Ureter (tissue), 1 donor: ENCODE results near the gene TNFRSF8. TPM values are rescaled to one million over a fixed set of nuclear protein-coding genes. Genes with fewer than 3 reads are reported as not detected.

Source experiments
- DNase-seq: peaks from one replicate; pipeline ENCODE4 v3.0.0-alpha.2; 2020; ENCODE audit warnings: low spot score
- total RNA-seq: library from RNA; stranded (reverse); gene quantifications from one replicate; pipeline ENCODE4 v1.2.4, GENCODE V29; 2023
- donor health status: DM: yes; HTN: yes; CAD: no.

TNFRSF8 gene
- total RNA-seq, 1 donor from 2014 or later = 0.36 TPM

DNA sequence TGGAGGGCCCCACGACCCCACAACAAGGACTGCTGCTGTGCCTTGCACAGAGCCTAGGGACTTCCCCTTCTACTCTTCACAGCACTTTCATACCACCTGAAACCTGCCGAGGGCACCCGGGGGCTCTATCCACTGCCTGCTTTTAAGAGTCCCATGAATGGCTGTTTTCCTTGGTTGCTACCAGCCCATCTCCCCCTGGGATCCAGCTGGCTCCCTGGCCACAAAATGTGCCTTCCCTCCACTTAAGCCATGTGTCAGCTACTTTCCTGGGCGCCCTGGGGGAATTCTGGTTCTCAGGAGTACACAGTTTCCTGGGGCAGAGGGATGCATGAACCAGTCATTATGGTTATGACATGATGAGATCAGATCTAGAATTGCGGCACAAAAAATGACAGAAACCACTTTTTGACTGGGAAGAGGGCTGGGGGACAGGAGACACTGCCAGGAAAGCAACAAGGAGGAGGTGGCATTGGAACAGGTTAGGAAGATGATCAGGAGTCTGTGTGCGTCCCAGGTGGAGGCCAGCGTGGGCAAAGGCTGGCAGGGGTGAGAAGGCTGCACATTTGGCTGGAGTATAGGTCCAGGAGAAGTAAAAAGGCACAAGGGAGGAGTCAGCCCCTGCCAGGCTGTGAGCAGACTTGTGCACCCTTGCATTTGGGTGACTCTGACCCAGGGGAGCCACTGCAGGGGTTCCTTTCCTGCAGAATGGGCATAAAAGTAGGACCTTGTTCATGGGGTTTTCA lies 3.2 kb upstream of the TNFRSF8 start:
- DNase-seq = no peak

DNA sequence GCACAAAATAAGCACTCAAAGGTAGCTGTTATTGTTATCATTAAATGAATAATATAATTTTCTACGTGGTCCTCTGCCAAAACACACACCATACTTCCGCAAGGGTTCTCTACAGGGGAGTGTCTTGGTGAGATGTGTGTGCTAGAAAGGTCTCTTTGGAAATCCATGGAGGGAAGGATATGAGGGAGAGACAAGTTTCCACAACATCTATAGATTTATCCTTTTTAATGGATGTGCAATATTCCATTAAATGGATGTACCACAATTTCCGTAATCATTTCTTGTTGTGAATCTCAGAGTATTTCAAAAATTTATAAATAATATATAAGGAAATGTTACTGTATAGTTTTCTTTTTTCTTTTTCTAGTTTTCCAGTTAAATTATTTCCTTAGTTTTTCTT lies 2.6 kb upstream of the TNFRSF8 start:
- no peak for DNase-seq

- DNase-seq = no peak
Measured at GRCh38 chr1:12064073-12064969, 1.2 kb downstream of the TNFRSF8 start.

DNA sequence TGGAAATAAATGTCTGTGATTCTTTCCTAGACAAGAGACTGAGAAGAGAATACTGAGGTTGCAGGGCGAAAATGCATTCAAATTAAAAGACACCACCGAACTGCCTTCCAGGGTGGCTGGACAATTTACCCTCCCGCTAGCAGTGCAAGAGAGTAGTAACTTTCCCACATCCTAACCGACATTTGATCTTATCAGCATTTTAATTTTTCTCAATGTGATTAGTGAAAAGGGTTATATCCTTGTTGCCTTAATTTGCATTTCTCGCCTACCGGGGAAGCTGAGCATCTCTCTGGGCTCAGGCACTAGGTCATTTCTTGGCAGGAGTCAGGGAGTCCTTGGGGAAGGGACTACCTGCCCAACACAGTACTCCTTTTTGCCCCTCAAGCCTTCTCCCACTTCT lies 2.8 kb downstream of the TNFRSF8 start:
- no peak for DNase-seq

DNA sequence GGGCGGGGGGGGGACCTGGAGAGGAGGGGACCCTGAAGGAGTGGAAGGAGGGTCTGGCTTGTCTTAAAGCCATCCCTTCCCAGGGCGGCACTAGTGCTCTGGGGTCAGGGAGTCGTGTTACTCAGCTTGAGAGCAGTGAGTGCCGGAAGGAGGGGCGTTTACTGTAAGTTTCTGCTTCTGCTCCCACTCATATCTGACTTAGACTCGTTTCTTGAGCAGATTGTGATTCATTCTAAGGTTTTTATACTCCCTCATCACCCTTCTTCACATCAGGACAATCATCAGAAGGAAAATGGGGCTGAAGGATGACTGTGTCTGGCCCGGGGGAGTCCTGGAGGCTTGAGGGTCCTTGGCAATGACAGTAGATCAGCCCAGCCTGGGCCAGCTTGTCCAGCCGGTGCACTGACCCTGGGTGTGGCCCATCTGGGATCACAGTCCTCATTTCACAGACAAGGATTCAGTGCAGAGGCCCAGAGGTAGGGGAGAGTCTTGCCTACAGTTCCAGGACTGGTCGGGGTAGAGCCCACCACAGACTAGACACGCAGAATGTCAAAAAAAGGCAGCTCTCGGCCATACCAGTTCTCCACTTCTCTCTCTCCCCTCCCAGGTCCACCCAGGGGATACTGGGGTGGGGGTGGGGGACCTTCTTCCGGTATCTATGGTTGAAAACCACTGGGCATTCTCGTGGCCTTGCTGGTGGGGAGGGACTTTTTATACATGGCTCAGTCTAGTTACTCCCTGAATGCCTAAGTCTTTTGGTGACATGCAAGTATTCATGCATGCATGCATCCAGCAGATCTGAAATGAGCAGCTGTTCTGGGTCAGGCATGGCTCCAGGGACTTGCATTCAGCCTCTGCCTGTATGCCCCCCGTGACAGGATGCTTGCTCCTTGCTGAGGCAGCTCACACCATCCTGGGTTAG lies 5.1 kb downstream of the TNFRSF8 start:
- DNase-seq = no peak

GRCh38 chr1:12069623-12070244 lies 6.6 kb downstream of the TNFRSF8 start:
- DNase-seq = no peak

- DNase-seq = no peak
Measured at GRCh38 chr1:12071892-12072291, 8.8 kb downstream of the TNFRSF8 start.

GRCh38 chr1:12072741-12073140 lies 9.6 kb downstream of the TNFRSF8 start:
- no peak for DNase-seq

DNA sequence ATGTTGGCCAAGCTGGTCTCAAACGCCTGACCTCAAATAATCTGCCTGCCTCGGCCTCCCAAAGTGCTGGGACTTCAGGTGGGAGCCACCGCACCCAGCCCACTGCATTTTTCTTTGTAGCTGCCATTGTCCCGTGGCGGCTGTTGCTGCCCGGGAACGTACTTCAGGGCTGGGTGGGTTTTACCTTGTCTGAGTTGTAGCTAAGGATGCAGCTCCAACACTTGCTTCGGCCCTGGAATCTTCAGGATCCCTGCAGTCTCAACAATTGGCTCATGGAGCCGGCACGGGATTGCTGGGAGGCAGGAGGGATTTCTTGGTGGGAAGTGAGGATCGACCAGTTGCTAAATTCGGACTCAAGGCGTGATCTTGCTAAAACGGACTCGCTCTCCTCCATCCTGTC lies 10.7 kb downstream of the TNFRSF8 start:
- DNase-seq = no peak

- no peak for DNase-seq
Measured at GRCh38 chr1:12075195-12076114, 12.4 kb downstream of the TNFRSF8 start.

DNA sequence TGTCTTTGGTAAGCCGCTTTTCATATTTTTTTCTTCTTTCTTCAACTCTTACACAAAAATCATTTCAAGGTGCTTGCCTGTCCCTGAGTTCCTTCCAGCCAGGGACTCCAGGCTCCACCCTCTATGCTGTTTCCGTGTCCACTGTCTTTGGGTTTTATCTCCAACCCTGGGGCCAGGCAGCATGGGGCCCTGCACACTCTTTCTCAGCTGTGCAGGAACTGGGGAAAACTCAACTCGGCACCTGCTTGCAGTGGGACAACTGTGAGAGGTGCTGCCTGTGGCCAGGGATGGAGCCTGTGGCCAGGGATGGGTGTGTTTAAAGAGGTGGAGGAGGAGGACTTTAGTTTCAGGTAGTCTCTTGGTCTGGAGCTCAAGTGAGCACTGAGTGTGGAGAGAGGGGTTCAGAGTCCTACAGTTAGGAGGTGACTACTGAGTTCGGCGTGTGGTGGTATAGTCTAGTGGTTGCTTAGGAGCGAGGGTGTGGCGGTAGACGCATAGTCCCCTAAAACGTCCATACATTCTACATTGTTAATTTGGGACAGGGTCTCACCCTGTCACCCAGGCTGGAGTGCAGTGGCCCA lies 13.4 kb downstream of the TNFRSF8 start:
- no peak for DNase-seq

DNA sequence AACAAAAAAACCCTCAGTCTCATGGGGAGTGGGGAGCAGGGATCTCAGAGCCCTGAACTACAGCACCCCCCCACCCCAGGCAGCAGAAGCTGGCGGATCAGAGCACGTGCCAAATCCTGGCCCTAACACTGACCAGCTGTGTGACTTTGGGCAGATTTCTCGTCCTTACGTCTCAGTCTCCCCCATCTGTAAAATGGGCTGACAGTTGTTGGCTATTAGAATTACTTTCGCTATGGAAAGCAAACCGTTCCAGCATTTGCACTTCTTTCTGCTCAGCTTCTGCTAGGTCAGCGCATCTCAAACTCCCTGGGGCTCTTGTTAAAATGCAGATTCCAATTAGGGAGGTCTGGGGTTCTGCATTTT lies 15.5 kb downstream of the TNFRSF8 start:
- no peak for DNase-seq

DNA sequence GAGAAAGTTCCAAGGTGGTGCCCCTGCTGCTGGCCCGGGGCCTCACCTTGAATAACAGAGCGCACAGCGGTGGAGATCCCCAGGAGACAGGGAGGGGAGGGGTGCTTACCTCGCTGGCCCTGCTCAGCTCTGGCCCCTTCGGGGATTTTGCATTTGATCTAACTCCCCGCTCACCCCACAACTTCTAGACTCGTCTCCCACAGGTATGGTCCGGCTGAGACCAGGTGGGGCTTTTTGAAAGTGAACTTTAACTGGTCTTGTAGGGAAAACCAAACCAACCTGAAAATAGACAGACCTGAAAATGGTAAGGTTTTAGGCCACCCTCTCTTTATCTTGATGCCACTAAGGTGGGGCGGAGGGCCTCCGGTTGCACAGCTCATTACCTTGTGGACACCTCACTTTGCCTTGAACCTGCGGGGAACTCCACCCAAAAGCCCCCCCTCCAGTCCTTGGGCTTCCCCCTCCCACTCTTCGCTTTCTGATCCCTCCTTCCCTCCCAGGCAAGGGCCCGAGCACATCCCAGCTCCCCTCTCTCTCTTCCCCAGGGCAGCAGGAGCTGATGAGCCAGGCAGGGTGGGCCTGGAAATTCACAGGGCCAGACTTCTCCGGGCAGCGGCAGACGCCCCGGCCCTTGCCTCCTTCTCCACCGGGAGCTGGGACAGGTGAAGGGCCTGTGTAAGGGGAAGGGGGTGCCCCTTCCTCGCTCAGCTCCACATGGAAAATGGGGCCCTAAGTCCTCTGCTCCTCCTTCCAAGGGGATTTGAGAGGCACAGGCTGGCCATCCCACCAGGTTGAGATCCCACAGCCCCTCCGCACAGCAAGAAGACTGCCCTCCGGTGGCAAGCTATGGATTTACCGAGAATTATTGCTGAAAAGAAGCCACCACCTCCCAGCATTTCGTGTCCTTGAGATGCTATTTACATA lies 16.1 kb downstream of the TNFRSF8 start:
- DNase-seq = no peak

DNA sequence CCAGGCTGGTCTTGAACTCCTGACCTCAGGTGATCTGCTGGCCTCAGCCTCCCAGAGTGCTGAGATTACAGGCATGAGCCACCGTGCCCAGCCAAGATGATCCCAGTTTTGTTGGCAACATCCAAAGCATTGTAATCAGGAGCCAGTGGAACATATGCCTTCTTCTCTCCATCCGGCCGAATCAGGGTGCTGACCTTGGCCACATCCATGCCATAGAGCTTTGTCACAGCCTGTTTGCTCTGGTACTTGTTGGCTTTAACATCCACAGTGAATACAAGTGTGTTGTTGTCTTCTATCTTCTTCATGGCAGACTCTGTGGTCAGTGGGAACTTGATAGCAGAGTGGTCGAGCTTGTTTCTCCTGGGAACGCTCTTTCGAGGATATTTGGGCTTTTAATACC lies 17.1 kb downstream of the TNFRSF8 start:
- DNase-seq = no peak

GRCh38 chr1:12080773-12081556 lies 17.9 kb downstream of the TNFRSF8 start:
- DNase-seq = no peak

GRCh38 chr1:12081648-12082396 lies 18.7 kb downstream of the TNFRSF8 start:
- DNase-seq = no peak

GRCh38 chr1:12082988-12083387 lies 19.9 kb downstream of the TNFRSF8 start:
- DNase-seq = no peak
